GM04503 (cell line): ENCODE results near the gene ADAM12.

Experiments
- DNase-seq: peaks from one replicate; pipeline ENCODE4 v3.0.0-alpha.2; 2012; ENCODE audit warnings: low read depth

The ADAM12 gene

DNA sequence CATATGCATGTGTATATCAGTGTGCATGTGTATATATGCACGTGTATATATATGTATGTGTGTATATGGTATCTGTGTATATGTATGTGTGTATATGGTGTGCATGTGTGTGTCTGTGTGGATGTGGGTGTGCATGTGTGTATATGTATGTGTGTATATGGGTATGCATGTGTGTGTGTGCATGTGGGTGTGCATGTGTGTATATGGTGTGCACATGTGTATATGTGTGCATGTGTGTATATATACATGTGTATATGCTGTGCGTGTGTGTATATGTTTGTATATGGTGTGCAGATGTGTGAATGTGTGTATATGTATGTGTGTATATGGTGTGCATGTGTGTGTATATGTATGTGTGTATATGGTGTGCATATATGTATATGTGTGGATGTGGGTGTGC is 245.2 kb downstream of the ADAM12 start:
- DNase-seq: no peak

DNA sequence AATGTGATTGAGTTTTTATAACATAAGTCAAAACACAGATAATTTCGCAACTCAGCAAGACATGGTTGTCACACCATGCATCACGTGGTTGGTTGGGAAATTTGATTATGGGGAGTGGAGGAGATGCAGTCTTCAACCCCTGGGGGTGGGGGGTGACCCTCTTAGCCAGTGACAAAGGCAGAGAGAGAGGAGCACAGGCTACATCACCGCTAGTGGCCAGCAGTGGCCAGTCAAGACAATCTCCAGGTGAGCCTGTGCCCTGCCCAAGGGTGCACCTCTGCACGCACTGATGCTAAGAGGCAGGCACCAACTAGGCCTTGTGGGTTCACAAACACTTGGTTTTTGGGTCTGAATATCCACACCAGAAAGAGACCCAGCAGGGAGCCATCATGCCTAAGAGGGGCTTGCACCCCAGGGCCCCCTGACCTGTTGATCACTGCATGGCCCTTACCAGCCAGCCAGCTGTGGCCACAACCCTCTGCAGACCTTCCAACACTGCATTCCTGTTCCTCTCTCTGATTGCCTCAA is 247.5 kb downstream of the ADAM12 start:
- no peak for DNase-seq

DNA sequence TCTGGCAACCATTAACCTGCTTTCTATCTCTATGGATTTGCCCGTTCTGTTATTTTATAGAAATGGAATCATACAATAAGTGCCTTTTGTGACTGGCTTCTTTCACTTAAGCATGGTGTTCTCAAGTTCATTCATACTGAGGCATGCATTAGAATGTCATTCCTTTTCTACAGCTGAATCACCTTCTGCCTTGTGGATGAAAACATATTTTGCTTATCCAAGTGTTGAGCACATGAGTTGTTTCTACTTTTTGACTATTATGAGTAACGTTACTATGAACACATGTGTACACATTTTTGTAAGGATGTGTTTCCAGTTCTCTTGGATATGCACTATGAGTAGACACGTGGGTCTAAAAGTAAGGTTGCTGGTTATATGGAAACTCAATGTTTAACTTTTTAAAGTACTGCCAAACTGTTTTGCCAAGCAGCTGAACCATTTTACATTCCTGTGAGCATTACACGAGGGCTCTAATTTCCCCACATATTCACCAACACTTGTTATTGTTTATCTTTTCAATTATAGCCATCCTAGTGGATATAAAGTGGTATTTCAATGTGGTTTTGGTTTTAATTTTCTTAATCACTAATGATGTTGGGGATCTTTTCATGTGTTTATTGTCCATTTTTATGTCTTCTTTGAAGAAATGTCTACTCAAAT is 250.6 kb downstream of the ADAM12 start:
- DNase-seq: no peak

DNA sequence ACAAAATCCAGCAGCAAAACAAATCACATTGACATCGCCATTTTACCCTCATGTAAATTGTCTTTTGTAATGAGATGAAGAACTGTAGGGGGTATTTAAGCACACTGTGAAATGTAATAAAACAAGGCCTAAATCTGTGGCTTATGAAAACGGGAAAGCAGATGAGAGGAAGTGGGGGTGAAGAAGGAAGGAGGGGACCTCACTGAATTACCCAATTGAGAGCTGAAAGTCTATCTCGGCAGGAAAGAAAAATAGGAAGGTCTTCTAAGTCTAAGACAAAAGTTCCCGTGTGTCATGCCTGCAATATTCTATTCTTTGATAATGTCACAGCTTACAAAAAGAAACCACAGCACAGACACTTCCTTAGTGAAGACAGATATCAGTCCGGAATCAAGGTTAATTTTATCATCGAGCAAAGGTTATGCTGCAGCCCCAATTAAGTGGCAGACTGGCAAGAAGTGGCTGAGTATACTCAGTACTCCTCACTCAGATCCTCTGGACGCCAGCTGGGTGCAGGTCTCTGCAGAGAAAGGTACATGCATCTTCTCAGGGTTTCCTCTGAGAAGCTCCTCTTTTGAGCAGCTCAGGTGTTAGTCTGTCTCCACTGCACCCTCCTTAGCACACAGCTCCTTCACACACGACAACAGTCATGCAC is 252.2 kb downstream of the ADAM12 start:
- DNase-seq: no peak

DNA sequence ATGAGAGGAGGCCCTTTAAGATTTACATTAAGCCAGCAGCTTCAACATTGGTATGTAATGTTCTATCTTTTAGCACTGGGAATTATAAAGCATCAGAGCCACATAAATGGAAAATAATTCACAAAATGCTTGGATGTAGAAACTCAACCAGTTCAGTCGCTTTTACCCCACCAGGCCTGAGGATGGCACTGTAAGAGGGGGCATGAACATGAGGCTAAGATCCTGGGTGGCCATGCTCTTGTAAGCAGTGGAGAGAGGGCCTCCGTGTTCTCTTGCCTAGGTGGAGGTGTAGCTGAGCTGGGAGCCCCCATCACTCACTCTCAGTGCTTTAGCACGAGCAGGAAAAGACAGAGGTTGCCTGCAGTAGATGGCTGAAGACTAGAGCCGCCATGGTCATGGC is 253.1 kb downstream of the ADAM12 start:
- DNase-seq: no peak

DNA sequence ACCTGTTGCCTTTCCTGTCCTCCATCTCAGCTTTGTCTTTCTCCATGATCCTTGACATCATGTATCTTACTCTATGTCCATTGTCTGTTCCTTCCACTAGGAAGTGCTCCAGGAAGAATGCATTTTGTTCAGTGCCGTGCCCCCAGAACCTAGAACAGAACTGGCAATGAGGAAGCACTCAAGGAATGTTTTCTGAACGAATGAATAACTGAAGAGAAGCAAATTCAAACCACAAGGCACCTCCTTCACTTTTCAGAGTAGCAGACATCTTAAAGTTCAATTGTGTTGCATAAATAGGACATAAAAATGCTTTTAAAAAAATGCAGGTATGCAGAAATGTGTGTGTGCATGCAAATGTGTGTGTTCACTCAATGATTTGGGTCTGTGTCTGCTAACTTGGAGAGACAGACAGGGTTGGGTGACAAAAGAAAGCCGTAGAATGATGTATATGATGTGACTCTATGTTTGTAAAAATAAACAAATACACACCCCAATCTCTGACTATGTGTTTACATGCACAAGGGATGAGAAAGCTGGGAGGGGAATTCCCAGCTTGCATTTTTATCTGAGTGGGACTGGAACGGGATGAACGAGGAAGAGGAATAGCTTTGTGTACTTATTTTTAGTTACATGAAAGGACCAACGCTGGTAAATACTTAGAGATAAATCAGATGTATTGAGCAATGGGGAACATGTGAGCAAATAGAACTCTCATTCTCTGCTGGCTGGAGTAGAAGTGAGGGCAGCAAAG is 254.2 kb downstream of the ADAM12 start:
- peak; percentile 90 for DNase-seq

DNA sequence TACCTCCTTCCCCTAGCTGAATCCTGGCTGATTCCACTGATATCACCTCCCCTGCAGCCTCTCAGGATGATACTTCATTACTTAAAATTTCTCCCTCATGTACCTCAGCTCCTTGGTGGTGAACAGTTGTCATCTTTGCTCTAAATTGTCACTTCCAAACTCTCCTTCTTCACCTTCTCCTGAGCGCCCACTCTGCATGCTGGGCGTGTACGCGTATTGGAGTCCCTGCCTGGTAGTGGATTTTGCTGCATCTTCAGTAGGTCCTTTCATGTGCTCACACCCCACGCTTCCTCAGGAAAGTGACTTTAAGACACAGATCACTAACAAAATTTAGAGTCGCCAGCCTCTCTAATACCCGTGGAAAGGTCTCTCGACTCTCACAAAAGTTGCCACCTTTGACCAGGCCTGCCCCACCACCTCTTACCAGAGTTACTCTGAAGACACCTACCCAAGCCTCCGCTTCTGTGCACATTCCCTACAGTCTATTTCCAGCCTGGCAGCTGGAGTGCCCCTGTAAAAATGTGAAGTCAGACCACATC is 255.1 kb downstream of the ADAM12 start:
- no peak for DNase-seq

DNA sequence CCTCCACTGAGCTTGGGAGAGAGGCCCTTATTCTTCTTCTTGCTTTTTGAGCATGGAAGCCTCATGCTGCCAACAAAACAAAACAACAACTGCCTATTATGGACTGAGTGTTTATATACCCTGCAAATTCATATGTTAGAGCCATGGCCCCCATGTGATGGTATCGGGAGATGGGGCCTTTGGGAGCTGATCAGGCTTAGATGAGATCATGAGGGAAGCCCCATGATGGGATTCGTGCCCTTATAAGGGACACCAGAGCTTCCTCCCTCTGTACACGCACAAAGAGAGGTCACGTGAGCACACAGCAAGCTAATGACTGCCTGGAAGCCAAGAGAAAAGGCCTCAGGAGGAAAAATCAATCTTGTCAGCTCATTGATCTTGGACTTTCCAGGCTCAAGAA is 256.9 kb downstream of the ADAM12 start:
- no peak for DNase-seq

DNA sequence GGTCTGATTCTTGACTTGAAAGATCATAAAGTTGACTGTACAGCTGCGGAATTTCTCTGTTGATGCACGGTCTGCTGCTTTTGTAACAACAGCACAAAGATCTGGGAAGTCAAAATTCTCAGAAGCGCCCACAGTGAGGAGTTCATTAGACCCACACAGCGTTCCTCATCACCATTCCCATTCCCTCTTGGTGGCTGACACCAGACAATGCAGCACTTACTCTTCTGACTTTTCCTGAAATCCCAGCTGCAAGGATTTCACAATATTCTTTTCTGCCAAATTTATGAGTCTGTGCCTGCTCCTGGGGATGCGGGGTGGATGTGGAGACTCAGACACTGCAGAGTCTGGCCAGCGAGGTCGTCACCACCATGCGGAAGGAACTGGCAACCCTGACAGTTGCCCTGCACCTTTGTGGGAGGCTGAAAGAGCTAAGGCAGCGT is 258.0 kb downstream of the ADAM12 start:
- DNase-seq: peak; percentile 39

DNA sequence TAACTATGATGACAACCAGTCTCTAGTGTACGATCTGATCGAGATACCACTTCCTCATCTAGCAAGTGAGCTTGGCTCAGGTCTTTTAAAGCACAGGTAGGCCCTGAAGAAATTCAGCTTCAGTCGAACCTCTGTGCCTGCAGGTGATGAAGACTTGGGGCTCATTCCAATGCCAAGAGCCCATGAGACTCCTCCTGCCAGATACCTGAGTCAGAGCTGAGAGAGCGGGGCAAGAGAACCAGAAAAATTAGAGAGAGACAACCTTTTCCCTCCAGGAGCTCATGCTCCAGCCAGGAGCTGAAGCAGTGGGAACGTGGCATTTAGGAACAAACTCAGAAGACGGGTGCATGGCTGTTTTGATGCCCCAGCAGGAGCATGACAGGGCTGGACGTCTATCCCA is 259.3 kb downstream of the ADAM12 start:
- DNase-seq: no peak

DNA sequence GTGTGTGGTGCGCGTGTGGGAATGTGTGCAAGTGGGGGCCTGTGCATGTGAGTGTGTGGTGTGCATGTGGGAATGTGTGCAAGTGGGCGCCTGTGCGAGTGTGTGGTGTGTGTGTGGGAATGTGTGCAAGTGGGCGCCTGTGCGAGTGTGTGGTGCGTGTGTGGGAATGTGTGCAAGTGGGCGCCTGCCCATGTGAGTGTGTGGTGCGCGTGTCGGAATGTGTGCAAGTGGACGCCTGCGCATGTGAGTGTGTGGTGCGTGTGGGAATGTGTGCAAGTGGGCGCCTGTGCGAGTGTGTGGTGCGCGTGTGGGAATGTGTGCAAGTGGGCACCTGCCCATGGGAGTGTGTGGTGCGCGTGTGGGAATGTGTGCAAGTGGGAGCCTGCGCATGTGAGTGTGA is 259.7 kb downstream of the ADAM12 start:
- no peak for DNase-seq

DNA sequence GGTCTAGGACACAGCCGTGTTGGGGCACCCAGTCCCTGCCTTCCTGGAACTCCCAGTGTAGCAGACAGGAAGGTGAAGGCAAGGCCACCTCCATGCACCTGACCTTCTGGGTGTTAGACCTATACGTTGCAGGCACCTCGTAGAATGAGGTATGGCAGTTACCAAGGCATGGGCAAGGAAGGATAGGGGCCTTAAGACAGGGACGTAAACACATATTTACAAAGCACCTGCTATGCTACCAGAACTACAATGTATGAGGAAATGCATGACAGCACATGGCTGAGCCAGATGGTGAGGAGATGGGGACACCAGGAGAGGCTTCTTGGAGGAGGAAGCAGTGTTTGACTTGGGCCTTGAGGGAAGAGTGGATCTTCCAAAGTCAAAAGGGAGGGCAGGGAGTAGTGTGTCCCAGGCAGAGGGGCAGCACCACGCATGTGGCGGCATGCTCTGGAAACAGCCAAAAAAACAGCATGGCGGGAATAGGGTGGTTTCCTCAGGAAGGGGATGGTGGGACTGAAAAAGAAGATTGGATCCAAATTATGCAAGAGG is 260.7 kb downstream of the ADAM12 start:
- DNase-seq: no peak

DNA sequence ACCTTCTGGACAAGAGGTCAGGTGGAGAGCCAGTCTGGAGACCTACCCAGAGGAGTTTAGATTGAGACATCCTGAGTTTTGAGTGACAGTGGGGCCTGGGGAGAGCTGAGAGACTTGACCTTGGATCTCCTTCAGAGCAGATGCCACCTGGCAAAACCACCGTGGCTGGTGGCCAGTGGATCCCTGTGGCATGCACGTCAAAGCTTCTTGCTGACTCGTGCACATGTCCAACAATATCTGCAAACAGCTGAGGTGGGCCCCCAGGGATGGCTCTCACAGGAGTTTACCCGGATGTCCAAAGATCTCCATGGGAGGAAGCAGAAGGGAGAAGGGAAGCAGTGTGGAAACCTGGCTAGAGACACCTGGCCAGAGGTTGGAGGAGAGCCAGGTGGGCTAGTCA is 261.4 kb downstream of the ADAM12 start:
- no peak for DNase-seq

DNA sequence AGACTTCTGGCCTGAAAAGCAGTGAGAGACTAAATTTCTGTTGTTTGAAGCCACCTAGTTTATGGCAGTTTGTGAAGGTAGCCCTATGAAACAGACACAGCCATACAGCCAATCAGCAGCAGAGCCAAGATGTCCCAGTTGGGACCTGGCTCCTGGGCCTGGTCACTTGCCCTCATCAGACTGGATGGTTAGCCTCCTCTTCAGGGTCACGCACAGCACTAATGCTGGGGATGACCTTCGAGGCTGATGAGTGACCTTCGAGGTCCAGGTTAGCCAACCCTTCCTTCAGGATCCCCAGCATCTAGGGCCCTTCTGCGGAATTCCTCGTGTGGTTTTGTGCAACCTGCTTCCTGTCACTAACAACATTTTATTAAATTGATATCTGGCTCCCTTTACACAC is 262.3 kb downstream of the ADAM12 start:
- no peak for DNase-seq

DNA sequence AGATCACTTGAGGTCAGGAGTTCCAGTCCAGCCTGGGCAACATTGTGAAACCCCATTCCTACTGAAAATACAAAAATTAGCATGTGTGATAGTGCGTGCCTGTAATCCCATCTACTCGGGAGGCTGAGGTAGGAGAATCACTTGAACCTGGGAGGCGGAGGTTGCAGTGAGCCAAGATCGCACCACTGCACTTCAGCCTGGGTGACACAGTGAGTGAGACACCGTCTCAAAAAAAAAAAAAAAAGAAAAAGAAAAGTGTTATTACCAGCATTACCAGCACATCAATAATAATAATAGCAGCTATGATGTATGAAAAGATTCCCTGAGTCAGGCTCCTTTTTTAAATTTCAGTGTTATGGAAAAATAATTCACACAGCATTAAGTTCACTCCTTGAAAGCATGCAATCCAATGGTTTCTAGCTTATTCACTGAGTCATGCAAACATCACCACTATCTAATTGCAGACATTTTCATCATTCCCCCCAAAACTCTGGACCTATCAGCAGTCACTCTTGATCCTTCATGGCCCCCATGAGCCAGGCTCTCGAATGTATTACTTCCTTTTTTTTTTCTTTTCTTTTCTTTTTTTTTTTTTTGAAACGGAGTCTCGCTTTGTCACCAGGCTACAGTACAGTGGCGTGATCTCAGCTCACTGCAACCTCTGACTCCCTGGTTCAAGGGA is 263.5 kb downstream of the ADAM12 start:
- no peak for DNase-seq

DNA sequence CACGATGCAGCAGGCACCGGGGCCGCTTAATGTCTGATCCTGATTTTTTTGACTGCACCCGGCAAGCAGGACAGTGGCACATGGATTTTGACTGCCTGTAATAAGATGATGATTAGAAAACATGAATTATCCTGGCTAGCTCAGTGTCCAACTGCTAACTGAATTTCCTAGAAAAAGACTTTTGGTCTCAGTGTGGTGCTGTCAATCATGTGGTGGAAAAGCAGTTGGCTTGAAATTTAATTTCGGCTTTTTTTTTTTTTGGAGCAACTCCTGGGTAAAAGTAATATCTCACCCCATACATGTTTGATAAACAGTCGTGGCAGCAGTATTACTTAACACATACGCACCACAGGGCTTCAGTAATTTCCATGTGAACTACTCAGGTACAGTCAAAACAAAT is 264.2 kb downstream of the ADAM12 start:
- no peak for DNase-seq

DNA sequence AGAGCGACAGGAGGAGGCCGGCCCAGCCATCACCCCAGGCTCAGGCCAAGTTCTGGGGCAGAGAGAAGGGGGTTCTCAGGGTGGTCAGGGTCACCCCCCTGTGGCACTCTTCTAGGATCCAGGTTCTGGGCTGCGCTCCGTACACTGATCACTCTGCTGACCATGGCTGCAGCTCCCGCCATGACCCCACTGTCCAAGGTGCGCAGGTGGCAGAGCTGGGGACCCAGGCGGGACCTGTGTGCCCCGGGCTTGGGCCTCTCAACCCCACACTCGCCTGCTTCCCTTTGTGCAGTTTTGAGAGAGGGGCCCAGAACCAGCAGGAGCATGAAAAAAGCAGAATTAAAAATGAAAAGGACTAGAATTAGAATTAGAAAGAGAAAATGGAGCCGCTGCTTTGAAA is 264.8 kb downstream of the ADAM12 start:
- DNase-seq: no peak

DNA sequence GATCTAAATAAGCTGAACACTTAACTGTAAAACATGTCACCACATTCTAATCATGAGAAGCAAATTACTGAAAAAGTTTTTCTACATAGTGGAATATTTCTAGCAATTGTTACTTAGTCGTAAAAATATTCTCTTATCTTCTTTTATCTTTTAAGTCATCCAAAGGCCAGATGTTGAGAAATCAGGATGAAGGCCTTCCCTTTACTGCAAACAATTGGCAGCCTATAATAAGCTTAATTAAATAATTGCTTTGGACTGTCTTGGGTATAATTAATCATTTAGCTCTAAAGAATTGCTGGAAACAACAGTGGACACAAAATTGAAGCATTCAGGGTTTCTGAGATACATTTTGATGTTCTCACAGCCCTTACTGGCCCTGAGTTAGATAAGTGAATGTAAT is 265.4 kb downstream of the ADAM12 start:
- no peak for DNase-seq

DNA sequence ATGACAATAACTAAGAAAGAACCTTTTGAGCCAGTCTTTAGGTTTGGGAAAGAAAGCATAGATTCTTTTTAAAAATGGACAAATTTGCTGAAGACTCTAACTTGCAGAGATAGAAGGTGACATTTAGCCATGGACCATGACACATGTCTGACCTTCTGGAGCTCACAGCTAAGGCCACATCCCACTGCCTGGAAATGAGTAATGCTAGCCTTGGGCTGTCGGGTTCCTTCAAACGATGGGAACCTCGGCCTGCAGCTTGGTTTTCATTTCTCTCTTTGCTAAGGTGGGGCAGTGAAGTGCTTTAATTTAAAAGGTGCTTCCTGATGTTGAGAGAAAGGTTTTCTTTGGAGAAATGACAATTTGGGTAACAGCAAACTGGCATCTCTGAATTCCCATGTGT is 268.7 kb downstream of the ADAM12 start:
- DNase-seq: no peak

DNA sequence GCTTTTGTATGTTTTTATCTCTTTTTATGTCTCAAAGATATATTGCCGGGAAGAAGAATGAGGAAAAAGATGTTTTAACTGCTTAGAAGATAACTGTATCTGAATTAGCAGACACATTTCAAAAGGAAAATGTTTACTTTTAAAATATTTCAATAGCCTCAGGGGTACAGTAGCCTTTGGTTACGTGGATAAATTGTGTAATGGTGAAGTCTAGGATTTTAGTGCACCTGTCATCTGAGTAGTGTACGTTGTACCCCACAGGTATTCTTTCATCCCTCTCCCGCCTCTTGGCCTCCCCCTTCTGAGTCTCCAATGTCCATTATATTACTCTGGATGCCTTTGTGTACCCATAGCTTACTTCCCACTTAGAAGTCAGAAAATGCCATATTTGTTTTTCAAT is 269.8 kb downstream of the ADAM12 start:
- DNase-seq: no peak

DNA sequence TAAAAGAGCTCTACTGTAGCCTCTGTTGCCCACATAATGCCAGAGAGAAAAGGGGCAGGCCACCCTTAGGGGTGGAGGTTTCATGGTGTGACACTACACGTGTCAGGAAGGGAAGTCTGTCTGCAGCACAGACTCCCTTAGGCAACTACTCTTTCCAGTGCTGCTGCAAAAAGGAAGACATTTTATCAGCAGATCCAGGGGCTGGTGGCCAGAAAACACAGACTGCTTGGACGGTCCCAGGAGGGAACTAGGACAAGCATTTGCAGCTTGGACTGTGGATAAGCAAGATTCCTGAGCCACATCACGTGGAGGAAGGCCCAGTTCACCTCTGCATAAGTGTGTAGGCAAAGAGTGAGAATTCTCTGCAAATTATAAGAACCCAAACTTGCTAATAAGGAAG is 271.1 kb downstream of the ADAM12 start:
- DNase-seq: no peak

DNA sequence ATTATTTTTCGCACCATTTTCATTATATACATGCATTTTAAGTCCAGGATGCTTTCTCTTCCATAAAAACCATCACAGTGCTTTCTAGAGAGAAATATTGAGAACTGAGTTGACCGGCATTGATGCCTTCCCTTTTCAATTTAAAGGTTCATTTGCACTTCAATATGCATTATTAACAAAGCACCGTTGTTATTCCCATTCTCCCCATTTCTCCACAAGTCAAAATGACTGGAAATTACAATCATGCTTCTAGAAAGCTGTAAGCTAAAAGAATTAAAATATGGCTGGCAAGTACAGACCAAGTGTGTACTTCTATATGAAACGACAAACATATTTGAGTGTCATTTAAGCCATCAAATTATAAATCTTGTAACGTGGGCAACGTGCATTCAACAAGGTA is 272.4 kb downstream of the ADAM12 start:
- no peak for DNase-seq
